Stromal cell of bone marrow (primary cell): ENCODE data around the gene ZNF611.
"Not testable (repeated sequence)": the region's sequence is repeated elsewhere in the genome, so short reads cannot be mapped to it uniquely, and the experiment has no call there.

ENCODE experiments used
- DNase-seq: peaks from one replicate; pipeline ENCODE4 v3.0.0-alpha.2; 2012; ENCODE audit warnings: low read depth

The ZNF611 gene

GRCh38 chr19:52734893-52735661, at the start of gene ZNF611:
Gene ZNF611, minus strand, starts transcription at chr19:52735044. Its CDS starts 19,150 bp downstream, at chr19:52715894.
- DNase-seq: peak; percentile 89

- not testable (repeated sequence) for DNase-seq
These were observed 48.0 kb upstream of the ZNF611 start for GRCh38 chr19:52782864-52783263.

- no peak for DNase-seq
These were observed 44.0 kb upstream of the ZNF611 start for GRCh38 chr19:52778811-52779210.

- DNase-seq: not testable (repeated sequence)
These were observed 21.6 kb upstream of the ZNF611 start for GRCh38 chr19:52756447-52756846.

- DNase-seq: no peak
These were observed 14.9 kb upstream of the ZNF611 start for GRCh38 chr19:52749780-52750179.

GRCh38 chr19:52748336-52748950, 13.6 kb upstream of the ZNF611 start:
- DNase-seq: peak; percentile 33

- peak; percentile 3 for DNase-seq
These were observed 11.1 kb upstream of the ZNF611 start for GRCh38 chr19:52745919-52746318.

- no peak for DNase-seq
These were observed 8.2 kb upstream of the ZNF611 start for GRCh38 chr19:52743091-52743490.

GRCh38 chr19:52742516-52742915, 7.7 kb upstream of the ZNF611 start:
- DNase-seq: no peak

- DNase-seq: no peak
These were observed 7.2 kb upstream of the ZNF611 start for GRCh38 chr19:52741951-52742485.

- not testable (repeated sequence) for DNase-seq
These were observed 6.5 kb upstream of the ZNF611 start for GRCh38 chr19:52741371-52741770.

GRCh38 chr19:52739576-52739975, 4.7 kb upstream of the ZNF611 start:
- DNase-seq: no peak

- peak; percentile 2 for DNase-seq
These were observed 890 bp upstream of the ZNF611 start for GRCh38 chr19:52735734-52736133.

- peak; percentile 2 for DNase-seq
These were observed 432 bp downstream of the ZNF611 start for GRCh38 chr19:52734331-52734892.

GRCh38 chr19:52726051-52726450, 8.8 kb downstream of the ZNF611 start:
- not testable (repeated sequence) for DNase-seq

- DNase-seq: no peak
These were observed 9.3 kb downstream of the ZNF611 start for GRCh38 chr19:52725528-52725961.

- DNase-seq: no peak
These were observed 9.9 kb downstream of the ZNF611 start for GRCh38 chr19:52724701-52725514.

- not testable (repeated sequence) for DNase-seq
These were observed 10.8 kb downstream of the ZNF611 start for GRCh38 chr19:52723907-52724598.

- peak; percentile 56 for DNase-seq
These were observed 12.5 kb downstream of the ZNF611 start for GRCh38 chr19:52722062-52723003.

GRCh38 chr19:52720541-52720940, 14.3 kb downstream of the ZNF611 start:
- not testable (repeated sequence) for DNase-seq
